ENCODE measurements around the gene MACROD2. TPM values are rescaled to one million over a fixed set of nuclear protein-coding genes. Genes with fewer than 3 reads are reported as not detected.
"Not testable (repeated sequence)": the region's sequence is repeated elsewhere in the genome, so short reads cannot be mapped to it uniquely, and the experiment has no call there.

The MACROD2 gene
- total RNA-seq, 4 donors from 2014 or later = 4.0 to 14.1 (median 10.4) TPM

GRCh38 chr20:13984211-13984610 lies 11.1 kb upstream of the MACROD2 start:
- Histone ChIP-seq H3K27ac (no peak overlapping the region), H3K4me3 (no peak overlapping the region), H3K27me3 (no peaks in the 10 kb centered on the region), H3K4me1 (no peaks in the 10 kb centered on the region), H3K36me3 (no peaks in the 10 kb centered on the region), H3K9me3 (peaks cover 0 to 10% (median 0%) of the 10 kb centered on the region in 4 donors)
- WGBS, 2 donors = 63 to 82% methylated on average over 4 of the region's 4 CpGs
- TF ChIP-seq CTCF (IDR thresholded peaks at IDR 0.05) (no peak), EP300 (IDR thresholded peaks at IDR 0.05) (no peak), POLR2A (IDR thresholded peaks at IDR 0.05) (no peak)
- no peak for DNase-seq (ENCODE audit: low spot score in 2 of 2)

- no peaks in the 10 kb centered on the region for H3K36me3 ChIP-seq
- H3K27ac ChIP-seq = no peak within 1 kb of the TSS
- no peaks in the 10 kb centered on the region for H3K4me1 ChIP-seq
- DNase-seq (ENCODE audit: low spot score in 2 of 2) = no peak
- H3K9me3 ChIP-seq = peaks cover 0 to 42% (median 6%) of the 10 kb centered on the region in 4 donors
- H3K4me3 ChIP-seq = no peak within 1 kb of the TSS
- TF ChIP-seq CTCF (IDR thresholded peaks at IDR 0.05) (no peak), EP300 (IDR thresholded peaks at IDR 0.05) (no peak), POLR2A (IDR thresholded peaks at IDR 0.05) (no peak)
- H3K27me3 ChIP-seq = no peaks in the 10 kb centered on the region
- WGBS, 2 donors = 41 to 54% methylated on average over 5 of the region's 5 CpGs
These were observed 4.9 kb upstream of the MACROD2 start, which contains the start of gene SEL1L2 for GRCh38 chr20:13990465-13990864. SEL1L2 (minus strand) TSS chr20:13990614; CDS start chr20:13990534, 80 bp downstream.

GRCh38 chr20:13991311-13991710 lies 4.0 kb upstream of the MACROD2 start:
- H3K27me3 ChIP-seq = no peaks in the 10 kb centered on the region
- no peak overlapping the region for H3K4me3 ChIP-seq
- no peak for DNase-seq (ENCODE audit: low spot score in 2 of 2)
- WGBS, 2 donors = 77 to 86% methylated on average over 1 of the region's 1 CpG
- no peaks in the 10 kb centered on the region for H3K36me3 ChIP-seq
- TF ChIP-seq POLR2A (IDR thresholded peaks at IDR 0.05) (no peak), EP300 (IDR thresholded peaks at IDR 0.05) (no peak), CTCF (IDR thresholded peaks at IDR 0.05) (no peak)
- H3K9me3 ChIP-seq = peaks cover 0 to 42% (median 6%) of the 10 kb centered on the region in 4 donors
- peaks cover 0 to 7% (median 0%) of the 10 kb centered on the region in 4 donors for H3K4me1 ChIP-seq
- H3K27ac ChIP-seq = no peak overlapping the region

GRCh38 chr20:13991955-13992354 lies 3.4 kb upstream of the MACROD2 start:
- WGBS, 2 donors = 93 to 94% methylated on average over 5 of the region's 5 CpGs
- not testable (repeated sequence) for H3K4me3 ChIP-seq; DNase-seq (ENCODE audit: low spot score in 2 of 2); H3K27me3 ChIP-seq; H3K36me3 ChIP-seq; H3K27ac ChIP-seq; H3K4me1 ChIP-seq
- H3K9me3 ChIP-seq = peaks cover 0 to 42% (median 6%) of the 10 kb centered on the region in 4 donors

GRCh38 chr20:13995841-13996240 lies 525 bp downstream of the MACROD2 start:
- H3K4me1 ChIP-seq = peaks cover 0 to 16% (median 0%) of the 10 kb centered on the region in 4 donors
- H3K27ac ChIP-seq = peak overlapping the region in 3 of 4 donors; percentile 47 to 86 (median 57)
- no peaks in the 10 kb centered on the region for H3K27me3 ChIP-seq
- TF ChIP-seq POLR2A (IDR thresholded peaks at IDR 0.05) (no peak), EP300 (IDR thresholded peaks at IDR 0.05) (no peak), CTCF (IDR thresholded peaks at IDR 0.05) (no peak)
- H3K36me3 ChIP-seq = no peaks in the 10 kb centered on the region
- 0 to 1% methylated on average over 37 to 43 of the region's 52 CpGs for WGBS, 2 donors
- H3K4me3 ChIP-seq = peak overlapping the region; percentile 46 to 92 (median 64)
- DNase-seq (ENCODE audit: low spot score in 2 of 2) = no peak
- H3K9me3 ChIP-seq = peaks cover 0 to 35% (median 6%) of the 10 kb centered on the region in 4 donors

All from tibial nerve (tissue), 4 donors.